Activated T-helper 1 cell treated with anti-CD3 and anti-CD28 coated beads, Interleukin-12 subunit alpha, Interleukin-12 subunit beta, Interleukin-2, Interleukin-4 antibody, amounts not matched to agents 30 ng/mL and 10 ng/mL and 1 ng/mL, durations not matched to agents 14 hours and 24 hours and 36 hours (primary cell): ENCODE results near the gene CDKL1. TPM values are rescaled to one million over a fixed set of nuclear protein-coding genes. Genes with fewer than 3 reads are reported as not detected.

Experiments used
- DNase-seq: peaks from one replicate; pipeline ENCODE4 v3.0.0; 2021; ENCODE audit warnings: low spot score
- H3K27ac Mint-ChIP-seq: one replicate; pipeline ENCODE4 v1.8.0; 2021; ENCODE audit warnings: mild to moderate bottlenecking, mixed read lengths
- H3K27me3 Mint-ChIP-seq: one replicate; pipeline ENCODE4 v1.8.0; 2022; ENCODE audit warnings: mild to moderate bottlenecking, moderate library complexity, mixed read lengths; ENCODE audit not compliant: insufficient read depth
- H3K36me3 Mint-ChIP-seq: one replicate; pipeline ENCODE4 v1.8.0; 2021; ENCODE audit warnings: low read depth, mixed read lengths
- H3K4me1 Mint-ChIP-seq: one replicate; pipeline ENCODE4 v1.8.0; 2021; ENCODE audit warnings: low read depth, mixed read lengths
- H3K4me3 Mint-ChIP-seq: one replicate; pipeline ENCODE4 v1.8.0; 2021; ENCODE audit warnings: mild to moderate bottlenecking, moderate library complexity, mixed read lengths
- H3K9me3 Mint-ChIP-seq: one replicate; pipeline ENCODE4 v1.8.0; 2021; ENCODE audit warnings: mixed read lengths
- intact Hi-C: fragments of 100-400 bp; cut with micrococcal nuclease; formaldehyde crosslinking; loops from one replicate; pipeline ENCODE4 v1.15.1; 2024
- total RNA-seq: library from RNA; stranded (reverse); gene quantifications from 2 replicates; pipeline ENCODE4 v1.2.3, GENCODE V29; 2022

CDKL1 gene
- total RNA-seq, 1 donor from 2014 or later = 2.5 TPM

DNA sequence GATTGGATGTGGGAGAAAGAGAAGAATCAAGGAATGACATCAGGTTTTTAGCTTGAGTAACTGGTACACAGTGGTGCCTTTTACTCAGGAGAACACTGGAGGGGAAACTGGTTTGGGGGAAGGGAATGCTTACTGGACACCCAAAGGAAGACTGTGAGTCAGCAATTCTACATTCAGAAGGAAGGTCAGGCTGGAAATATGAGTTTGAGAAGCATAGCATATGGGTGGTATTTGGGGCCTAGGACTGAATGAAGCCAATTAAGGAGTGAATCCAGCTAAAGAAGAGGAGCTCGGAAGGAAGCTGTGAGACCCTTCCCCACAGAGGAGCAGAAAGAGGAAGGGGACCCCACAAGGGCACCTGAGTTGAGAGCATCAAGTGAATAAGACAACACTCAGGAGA is 49.2 kb downstream of the CDKL1 start:
- Mint-ChIP-seq H3K9me3 (no peaks in the 10 kb centered on the region), H3K27ac (no peak overlapping the region), H3K4me1 (peaks cover 27% of the 10 kb centered on the region), H3K4me3 (no peak overlapping the region), H3K27me3 (peaks cover 18% of the 10 kb centered on the region), H3K36me3 (peaks cover 1% of the 10 kb centered on the region)
- intact Hi-C loops = no loop called here
- no peak for DNase-seq

DNA sequence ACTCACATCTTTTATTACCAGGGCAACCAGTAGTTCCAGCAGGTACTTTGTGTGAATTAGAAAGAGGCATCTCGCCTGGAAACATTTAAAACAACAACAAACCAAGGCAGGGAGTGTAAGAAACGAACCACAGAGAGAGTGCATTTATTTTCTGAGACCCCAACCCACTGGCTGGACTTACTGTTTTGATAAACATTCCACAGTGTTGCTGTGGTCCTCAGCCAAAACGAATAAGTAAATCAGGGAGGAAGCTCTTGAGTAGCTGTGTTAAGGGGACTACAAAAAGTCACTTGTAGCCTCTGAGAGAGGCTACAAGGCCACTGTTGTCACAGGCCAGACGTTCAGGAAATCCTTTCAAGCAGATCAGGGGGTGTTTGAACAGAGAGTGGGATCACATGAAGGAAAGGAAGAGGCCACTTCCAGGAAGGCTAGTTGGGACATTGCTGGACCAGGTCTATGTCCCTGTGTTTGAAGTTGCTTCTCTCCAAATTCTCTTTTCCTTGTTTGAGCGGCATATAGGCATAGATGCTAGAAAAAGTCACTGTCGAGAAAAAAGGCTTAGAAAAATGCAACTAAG is 50.7 kb downstream of the CDKL1 start:
- intact Hi-C loops = loop anchor here (2.0 kb wide), 1 partner anchor 33 kb away; the partner anchor contains the start of genes DMAC2L and L2HGDH

GRCh38 chr14:50344876-50345563 is 51.7 kb downstream of the CDKL1 start:
- Mint-ChIP-seq H3K36me3 (peaks cover 3% of the 10 kb centered on the region), H3K27ac (no peak overlapping the region), H3K9me3 (no peaks in the 10 kb centered on the region), H3K4me3 (no peak overlapping the region), H3K4me1 (peaks cover 32% of the 10 kb centered on the region), H3K27me3 (peaks cover 18% of the 10 kb centered on the region)
- no peak for DNase-seq
- intact Hi-C loops = loop anchor here (1.0 to 2.0 kb wide), 10 partner anchors 18 to 441 kb away; partner anchors contain the start of genes CDKL1, DMAC2L, L2HGDH and MAP4K5

More for the DNA sequence above, 50.7 kb downstream of the CDKL1 start:
- Mint-ChIP-seq H3K27me3 (peaks cover 18% of the 10 kb centered on the region), H3K9me3 (no peaks in the 10 kb centered on the region), H3K27ac (no peak overlapping the region), H3K36me3 (peaks cover 3% of the 10 kb centered on the region), H3K4me1 (peaks cover 32% of the 10 kb centered on the region), H3K4me3 (no peak overlapping the region)
- no peak for DNase-seq

DNA sequence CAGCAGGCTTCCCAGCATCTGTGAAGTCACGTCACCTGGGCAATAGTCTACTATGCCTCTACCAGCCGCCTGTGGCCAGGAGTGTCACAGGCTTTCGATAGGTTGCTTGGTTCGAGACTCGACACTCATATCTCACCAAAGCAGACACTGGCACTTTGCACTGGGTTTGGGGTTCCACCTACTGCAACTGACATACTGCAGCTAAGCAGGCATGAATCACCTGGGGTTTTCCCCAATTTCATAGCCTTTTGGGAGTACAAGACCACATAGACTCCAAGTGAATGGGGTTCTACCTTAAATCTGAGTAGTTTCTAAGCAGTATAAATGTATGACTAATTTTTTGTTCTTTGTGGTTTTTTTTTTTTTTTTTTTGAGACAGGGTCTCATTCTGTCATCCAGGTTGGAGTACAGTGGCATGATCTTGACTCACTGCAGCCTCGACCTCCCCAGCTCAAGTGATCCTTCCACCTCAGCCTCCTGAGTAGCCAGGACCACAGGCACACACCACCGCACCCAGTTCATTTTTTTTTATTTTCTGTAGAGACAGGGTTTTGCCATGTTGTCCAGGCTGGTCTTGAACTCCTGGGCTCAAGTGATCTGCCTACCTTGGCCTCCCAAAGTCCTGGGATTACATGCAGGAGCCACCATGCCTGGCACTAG is 52.4 kb downstream of the CDKL1 start:
- peak overlapping the region; percentile 30 for H3K4me3 Mint-ChIP-seq
- peak overlapping the region; percentile 69 for H3K27ac Mint-ChIP-seq

DNA sequence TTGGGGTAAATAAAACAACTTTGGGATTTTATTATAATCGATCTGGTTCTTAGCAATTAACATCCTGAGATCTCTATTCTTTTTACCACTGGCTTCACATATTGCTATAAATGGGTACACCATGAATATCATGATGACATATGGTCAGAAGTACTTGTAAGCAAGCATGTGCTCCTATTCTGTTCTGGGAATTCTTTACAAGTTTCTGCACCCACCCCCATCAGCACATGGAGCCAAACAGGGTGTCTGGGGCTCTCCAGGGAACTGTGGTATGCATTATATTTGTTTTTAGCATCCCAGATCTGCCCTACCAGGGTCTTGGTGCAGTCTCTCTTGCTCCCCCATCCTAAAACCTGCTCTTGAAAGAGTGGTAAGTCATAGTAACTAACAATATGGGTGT is 53.2 kb downstream of the CDKL1 start:
- Mint-ChIP-seq H3K27ac (no peak overlapping the region), H3K36me3 (peaks cover 3% of the 10 kb centered on the region), H3K4me3 (no peak overlapping the region), H3K27me3 (peaks cover 15% of the 10 kb centered on the region), H3K9me3 (no peaks in the 10 kb centered on the region), H3K4me1 (peaks cover 32% of the 10 kb centered on the region)
- DNase-seq = no peak
- intact Hi-C loops = no loop called here

More for the DNA sequence above, 52.4 kb downstream of the CDKL1 start:
- intact Hi-C loops = loop anchor here (1.0 to 2.0 kb wide), 10 partner anchors 19 to 442 kb away; partner anchors contain the start of genes CDKL1, DMAC2L, L2HGDH and MAP4K5
- H3K36me3 Mint-ChIP-seq = peaks cover 3% of the 10 kb centered on the region
- no peaks in the 10 kb centered on the region for H3K9me3 Mint-ChIP-seq
- peak; percentile 47 for DNase-seq
- peaks cover 18% of the 10 kb centered on the region for H3K27me3 Mint-ChIP-seq
- peaks cover 32% of the 10 kb centered on the region for H3K4me1 Mint-ChIP-seq

DNA sequence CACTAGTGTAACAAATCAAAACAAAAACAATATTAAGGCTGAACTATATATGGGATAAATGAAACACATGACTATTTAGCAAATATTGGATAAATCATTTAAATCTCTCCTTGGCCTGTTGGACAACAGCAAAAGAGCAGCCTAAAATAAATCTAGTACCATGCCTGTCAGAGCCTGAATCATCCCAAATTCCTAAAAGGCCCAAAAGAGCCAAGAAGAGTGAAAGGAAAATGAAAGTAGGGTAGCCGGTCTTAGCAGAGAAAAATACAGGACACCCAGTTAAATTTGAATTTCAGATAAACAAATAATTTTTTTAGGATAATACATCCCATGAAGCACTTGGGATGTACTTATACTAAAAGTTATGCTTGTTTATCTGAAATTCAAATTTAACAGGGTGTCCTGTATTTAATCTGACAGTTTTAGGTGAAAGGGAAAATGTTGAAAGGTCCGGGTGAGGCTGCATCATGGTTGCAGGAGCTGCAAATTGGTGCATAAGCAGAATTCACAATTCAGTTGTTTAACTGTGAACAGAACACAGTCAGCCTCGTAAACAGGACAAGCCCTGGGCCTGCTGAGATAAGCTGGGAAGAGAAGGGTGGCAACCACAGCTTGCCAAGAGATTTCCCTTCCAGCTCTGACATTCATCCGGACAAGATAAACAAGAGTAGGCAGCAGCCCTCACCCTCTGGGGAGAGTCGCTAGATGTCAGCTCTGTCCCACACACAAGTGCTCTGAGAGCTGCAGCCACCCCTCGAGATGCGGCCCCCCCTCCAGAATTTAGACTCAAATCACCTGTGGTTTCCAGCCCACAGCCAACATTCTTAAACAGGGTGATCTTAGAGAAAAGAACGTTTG is 54.2 kb downstream of the CDKL1 start:
- peaks cover 10% of the 10 kb centered on the region for H3K27me3 Mint-ChIP-seq
- H3K4me3 Mint-ChIP-seq = no peak overlapping the region
- no peaks in the 10 kb centered on the region for H3K9me3 Mint-ChIP-seq
- DNase-seq = no peak
- peaks cover 3% of the 10 kb centered on the region for H3K36me3 Mint-ChIP-seq
- H3K27ac Mint-ChIP-seq = no peak overlapping the region
- H3K4me1 Mint-ChIP-seq = peaks cover 32% of the 10 kb centered on the region
- intact Hi-C loops = no loop called here

DNA sequence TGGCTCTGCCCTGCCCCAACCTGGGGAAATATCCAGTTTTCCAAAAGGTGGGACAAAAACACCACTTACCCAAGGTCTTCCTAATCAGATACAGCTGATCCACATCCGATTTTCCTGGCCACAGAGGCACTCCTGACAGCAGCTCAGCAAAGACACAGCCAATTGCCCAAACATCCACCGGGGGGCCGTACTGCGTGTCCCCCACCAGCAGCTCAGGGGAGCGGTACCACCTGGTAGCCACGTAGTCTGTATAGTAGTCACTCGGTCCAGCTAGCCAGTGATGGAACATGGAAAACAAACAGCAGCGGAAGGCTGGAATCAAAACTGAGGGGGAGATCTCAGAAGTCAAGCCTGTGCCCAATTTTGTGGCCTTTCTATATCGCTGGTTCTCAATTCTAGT is 55.7 kb downstream of the CDKL1 start:
- Mint-ChIP-seq H3K9me3 (no peaks in the 10 kb centered on the region), H3K27ac (no peak overlapping the region), H3K27me3 (peaks cover 7% of the 10 kb centered on the region), H3K4me3 (no peak overlapping the region), H3K4me1 (peaks cover 39% of the 10 kb centered on the region), H3K36me3 (peaks cover 3% of the 10 kb centered on the region)
- intact Hi-C loops = no loop called here
- DNase-seq = no peak

DNA sequence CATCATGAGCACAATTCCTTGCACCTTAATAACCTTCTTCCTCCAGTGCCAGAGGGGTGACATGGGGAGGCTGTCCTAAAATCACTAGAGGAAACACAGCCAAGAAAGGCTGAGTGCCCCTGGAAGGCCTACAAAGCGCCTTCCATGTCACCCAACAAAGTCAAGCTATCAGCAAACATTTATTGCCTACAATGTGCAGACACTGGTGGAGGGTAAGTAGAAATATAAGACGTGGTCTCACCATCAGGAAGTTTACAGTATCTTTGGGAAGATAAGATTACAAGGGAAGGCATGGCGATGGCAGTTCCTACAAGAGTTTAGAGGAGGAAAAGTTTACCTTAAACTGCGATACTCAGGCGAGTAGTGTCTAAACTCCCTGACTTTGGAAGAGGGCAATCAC is 56.6 kb downstream of the CDKL1 start:
- Mint-ChIP-seq H3K4me1 (peaks cover 46% of the 10 kb centered on the region), H3K36me3 (peaks cover 4% of the 10 kb centered on the region), H3K27me3 (peaks cover 7% of the 10 kb centered on the region), H3K27ac (no peak overlapping the region), H3K9me3 (no peaks in the 10 kb centered on the region), H3K4me3 (no peak overlapping the region)
- intact Hi-C loops = no loop called here
- no peak for DNase-seq

DNA sequence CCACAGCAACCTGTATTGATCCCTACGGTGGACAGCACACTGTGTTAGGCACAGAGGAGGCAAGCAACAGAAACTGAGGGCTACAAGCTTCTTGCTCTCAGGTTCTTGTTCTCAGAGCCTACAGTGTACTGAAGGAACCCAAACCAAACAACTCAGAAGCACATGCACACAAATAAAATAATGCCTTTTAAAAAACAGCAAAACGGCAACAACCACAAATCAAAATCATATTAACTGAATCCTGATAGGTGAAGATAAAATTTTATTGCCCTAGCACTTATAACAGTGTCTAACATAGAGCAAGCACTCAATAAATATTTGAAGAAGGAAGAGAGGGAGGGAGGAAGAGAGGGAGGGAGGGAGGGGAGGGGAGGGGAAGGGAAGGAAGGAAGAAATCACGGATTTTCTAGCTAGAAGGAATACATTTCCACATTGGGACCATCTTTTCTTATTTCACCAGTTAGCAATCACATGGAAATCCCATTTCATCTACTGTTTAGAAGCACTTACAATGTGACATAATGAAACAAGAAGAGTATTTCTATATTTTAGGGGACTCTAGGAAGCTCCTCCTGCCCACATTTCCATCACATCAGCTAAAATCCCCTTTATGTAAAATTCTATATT is 57.4 kb downstream of the CDKL1 start:
- H3K4me3 Mint-ChIP-seq = no peak overlapping the region
- no peak overlapping the region for H3K27ac Mint-ChIP-seq
- intact Hi-C loops = no loop called here
- peaks cover 4% of the 10 kb centered on the region for H3K27me3 Mint-ChIP-seq
- peaks cover 38% of the 10 kb centered on the region for H3K4me1 Mint-ChIP-seq
- no peak for DNase-seq
- no peaks in the 10 kb centered on the region for H3K9me3 Mint-ChIP-seq
- H3K36me3 Mint-ChIP-seq = peaks cover 3% of the 10 kb centered on the region

GRCh38 chr14:50338587-50338986 is 58.1 kb downstream of the CDKL1 start:
- Mint-ChIP-seq H3K9me3 (no peaks in the 10 kb centered on the region), H3K27ac (no peak overlapping the region), H3K36me3 (peaks cover 3% of the 10 kb centered on the region), H3K4me1 (peaks cover 31% of the 10 kb centered on the region), H3K4me3 (no peak overlapping the region), H3K27me3 (no peaks in the 10 kb centered on the region)
- intact Hi-C loops = no loop called here
- no peak for DNase-seq

GRCh38 chr14:50335989-50336824 is 60.5 kb downstream of the CDKL1 start:
- H3K4me3 Mint-ChIP-seq = no peak overlapping the region
- H3K27me3 Mint-ChIP-seq = no peaks in the 10 kb centered on the region
- H3K9me3 Mint-ChIP-seq = no peaks in the 10 kb centered on the region
- H3K27ac Mint-ChIP-seq = no peak overlapping the region
- H3K4me1 Mint-ChIP-seq = peaks cover 15% of the 10 kb centered on the region
- intact Hi-C loops = no loop called here
- peaks cover 11% of the 10 kb centered on the region for H3K36me3 Mint-ChIP-seq
- no peak for DNase-seq
